H1 (cell line): Measurements from ENCODE around the gene STEAP3. TPM values are rescaled to one million over a fixed set of nuclear protein-coding genes. Genes with fewer than 3 reads are reported as not detected.

Experiments
- BACH1 ChIP-seq: IDR thresholded peaks from 2 replicates; pipeline ENCODE4 v1.6.1; 2012; ENCODE audit warnings: low read length, improper control_type of control experiment
- BRCA1 ChIP-seq: IDR thresholded peaks from 2 replicates; pipeline ENCODE4 v1.6.1; 2012; ENCODE audit warnings: low read depth, low read length, improper control_type of control experiment
- CEBPB ChIP-seq: IDR thresholded peaks from 2 replicates; pipeline ENCODE4 v1.6.1; 2012; ENCODE audit warnings: low read depth, low read length
- CHD1 ChIP-seq: IDR thresholded peaks from 2 replicates; pipeline ENCODE4 v1.6.1; 2012; ENCODE audit warnings: low read depth, low read length, improper control_type of control experiment
- EGR1 ChIP-seq: IDR thresholded peaks from 2 replicates; pipeline ENCODE4 v1.6.1; 2011; ENCODE audit warnings: low read depth, low read length, borderline replicate concordance
- EP300 ChIP-seq, 2 experiments: IDR thresholded peaks; 1 replicate in 1 of 2; 2 replicates in 1 of 2; pipeline ENCODE4 v1.6.1; 2011 to 2012; ENCODE audit warnings: low read depth in 2 of 2, low read length in 2 of 2, mild to moderate bottlenecking in 2 of 2, borderline replicate concordance in 1 of 2, inconsistent platforms in 1 of 2, moderate library complexity in 1 of 2
- EZH2 ChIP-seq: fragments of 200-600 bp; sonication (generic); IDR thresholded peaks from 2 replicates; pipeline ENCODE4 v1.7.1; 2012; ENCODE audit warnings: low read depth, mild to moderate bottlenecking, moderate library complexity, low read length, inconsistent platforms; ENCODE audit not compliant: severe bottlenecking
- HDAC2 ChIP-seq, 2 experiments: fragments of 300-600 bp in 1 of 2; sonication (generic) in 1 of 2; IDR thresholded peaks; 2 replicates each; pipeline ENCODE4 v1.6.1; 2011 to 2012; ENCODE audit warnings: low read depth in 2 of 2, low read length in 2 of 2, mild to moderate bottlenecking in 2 of 2, moderate library complexity in 2 of 2, borderline replicate concordance in 1 of 2, inconsistent platforms in 1 of 2
- KDM1A ChIP-seq: fragments of 200-600, 300-600 bp; sonication (generic); IDR thresholded peaks from 2 replicates; pipeline ENCODE4 v1.7.1; 2016; ENCODE audit warnings: mild to moderate bottlenecking, low read length, borderline replicate concordance
- NRF1 ChIP-seq: IDR thresholded peaks from 2 replicates; pipeline ENCODE4 v1.6.1; 2011; ENCODE audit warnings: mild to moderate bottlenecking, low read depth, low read length, improper control_type of control experiment
- POLR2AphosphoS5 ChIP-seq: IDR thresholded peaks from 2 replicates; pipeline ENCODE4 v1.6.1; 2011; ENCODE audit warnings: low read depth, low read length
- RNF2 ChIP-seq: fragments of 200-900, 300-1000 bp; sonication (generic); IDR thresholded peaks from 2 replicates; pipeline ENCODE4 v1.7.1; 2016; ENCODE audit warnings: borderline replicate concordance, low read depth, mild to moderate bottlenecking, antibody characterized with exemption, low read length; ENCODE audit not compliant: poor library complexity, severe bottlenecking; ENCODE audit errors: missing control alignments
- RXRA ChIP-seq: IDR thresholded peaks from 2 replicates; pipeline ENCODE4 v1.6.1; 2011; ENCODE audit warnings: low read depth, mild to moderate bottlenecking, low read length, moderate library complexity; ENCODE audit not compliant: insufficient read depth
- SAP30 ChIP-seq: fragments of 300-600 bp; sonication (generic); IDR thresholded peaks from 2 replicates; pipeline ENCODE4 v1.7.1; 2012; ENCODE audit warnings: low read length, moderate library complexity, mild to moderate bottlenecking, inconsistent platforms; ENCODE audit not compliant: insufficient read depth, insufficient replicate concordance
- SIN3A ChIP-seq, 2 experiments: IDR thresholded peaks in 1 of 2; conservative IDR thresholded peaks in 1 of 2; 2 replicates each; pipeline ENCODE4 v1.6.1; 2011 to 2012; ENCODE audit warnings: low read length in 2 of 2, improper control_type of control experiment in 1 of 2, low read depth in 1 of 2, mild to moderate bottlenecking in 1 of 2
- SP1 ChIP-seq: IDR thresholded peaks from 2 replicates; pipeline ENCODE4 v1.6.1; 2011; ENCODE audit warnings: low read depth, low read length
- TEAD4 ChIP-seq: IDR thresholded peaks from 2 replicates; pipeline ENCODE4 v1.6.1; 2012; ENCODE audit warnings: low read depth, low read length, inconsistent platforms, mixed read lengths
- YY1 ChIP-seq: IDR thresholded peaks from 2 replicates; pipeline ENCODE4 v1.6.1; 2011; ENCODE audit warnings: low read depth, mild to moderate bottlenecking, low read length
- polyA plus RNA-seq, 7 experiments: library from polyadenylated mRNA; depleted of rRNA in 3 of 7; stranded (reverse) in 5 of 7; unstranded in 2 of 7; fragments of >200 nt in 5 of 7; fragments of 200-250 nt in 2 of 7; gene quantifications; 1 replicate in 5 of 7; 2 replicates in 1 of 7; 4 replicates in 1 of 7; pipeline versions ENCODE4 v1.2.1 to v1.2.3, GENCODE V29; 2011 to 2013; ENCODE audit warnings: missing spikeins in 2 of 7, mixed read lengths in 2 of 7
- total RNA-seq: library from RNA; stranded (reverse); fragmentation: NEBNext Ultra II Directional; extraction: Animal tissue kit (Norgen Biotek cat#: 25700); gene quantifications from 2 replicates; pipeline ENCODE4 v1.2.1, GENCODE V29; 2021
- TF ChIP-seq, protein P1 (sequence below): IDR thresholded peaks from 2 replicates; pipeline ENCODE4 v1.6.1; 2012; ENCODE audit warnings: inconsistent platforms
- TF ChIP-seq, protein P2 (sequence below): IDR thresholded peaks from 2 replicates; pipeline ENCODE4 v1.6.1; 2011; ENCODE audit warnings: low read length, improper control_type of control experiment

The STEAP3 gene
- total and polyA plus RNA-seq, 2 of the 8 experiments (the other 6 are each of a cell fraction or from before 2014, with no cell fraction given) = 21.7 to 27.9 TPM

DNA sequence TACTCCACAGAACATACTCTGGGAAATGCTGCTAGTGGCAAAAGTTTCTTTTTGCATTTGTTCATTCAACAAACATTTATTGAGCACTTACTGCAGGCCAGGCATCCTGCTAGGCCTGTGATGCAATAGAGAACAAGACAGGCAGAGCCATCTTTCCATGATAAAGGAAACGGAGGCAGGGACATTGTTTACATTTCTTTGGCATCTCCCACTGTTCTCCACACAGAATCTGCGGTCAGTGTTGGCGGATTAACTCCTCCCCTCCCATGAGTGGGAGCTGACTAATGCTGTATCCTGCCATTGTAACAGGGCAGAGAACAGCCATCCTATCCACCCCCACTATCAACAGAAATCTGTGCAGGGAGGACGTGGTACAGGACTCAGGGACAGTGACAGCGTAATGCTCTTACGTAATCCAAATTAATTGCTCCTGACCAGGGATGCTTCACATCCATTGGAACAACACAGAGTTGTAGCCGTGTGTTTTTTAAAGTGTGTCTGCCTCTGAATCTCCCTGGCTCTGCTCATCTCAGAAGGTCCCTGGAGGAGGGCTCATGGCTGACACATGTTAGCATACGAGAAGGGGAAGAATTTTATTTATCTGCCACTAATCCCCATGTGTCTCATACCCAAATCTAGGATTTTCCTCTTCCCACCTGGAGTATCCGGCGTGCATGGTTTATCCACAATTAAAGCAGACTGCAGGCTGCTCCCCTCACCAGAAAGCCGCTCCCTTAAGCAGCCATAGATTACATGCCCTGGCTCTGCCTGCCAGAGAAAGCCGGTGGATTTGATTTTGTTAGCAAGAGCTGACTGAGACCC, 32.3 kb downstream of the STEAP3 start (continued):
- TF ChIP-seq SIN3A (conservative IDR thresholded peaks at IDR 0.05 in 1 of 2, IDR thresholded peaks at IDR 0.05 in 1 of 2; ENCODE audit: low read depth in 1 of 2, low read length in 2 of 2) = 0 out of 4 replicates have a peak, but pooled peaks of 1 of the 2 experiments have one; percentile 41
- TF ChIP-seq POLR2AphosphoS5 = no peak
- TF ChIP-seq SAP30 = peak; percentile 43
- TF ChIP-seq, protein P1, sequence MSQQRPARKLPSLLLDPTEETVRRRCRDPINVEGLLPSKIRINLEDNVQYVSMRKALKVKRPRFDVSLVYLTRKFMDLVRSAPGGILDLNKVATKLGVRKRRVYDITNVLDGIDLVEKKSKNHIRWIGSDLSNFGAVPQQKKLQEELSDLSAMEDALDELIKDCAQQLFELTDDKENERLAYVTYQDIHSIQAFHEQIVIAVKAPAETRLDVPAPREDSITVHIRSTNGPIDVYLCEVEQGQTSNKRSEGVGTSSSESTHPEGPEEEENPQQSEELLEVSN = no peak
- TF ChIP-seq EGR1 = no peak
- no peak for TF ChIP-seq RXRA
- 0 out of 2 replicates have a peak, but pooled peaks have one; percentile 71 for TF ChIP-seq KDM1A
- peak; percentile 83 for TF ChIP-seq BACH1
- TF ChIP-seq NRF1 = no peak
- no peak for TF ChIP-seq BRCA1
- no peak for TF ChIP-seq EZH2
- TF ChIP-seq YY1 = no peak
- TF ChIP-seq TEAD4 = peak; percentile 71
- TF ChIP-seq CEBPB = peak; percentile 99
- TF ChIP-seq CHD1 = no peak
- peak; percentile 11; the same call in 1 of the 2 replicates for TF ChIP-seq SP1
- TF ChIP-seq, protein P2, sequence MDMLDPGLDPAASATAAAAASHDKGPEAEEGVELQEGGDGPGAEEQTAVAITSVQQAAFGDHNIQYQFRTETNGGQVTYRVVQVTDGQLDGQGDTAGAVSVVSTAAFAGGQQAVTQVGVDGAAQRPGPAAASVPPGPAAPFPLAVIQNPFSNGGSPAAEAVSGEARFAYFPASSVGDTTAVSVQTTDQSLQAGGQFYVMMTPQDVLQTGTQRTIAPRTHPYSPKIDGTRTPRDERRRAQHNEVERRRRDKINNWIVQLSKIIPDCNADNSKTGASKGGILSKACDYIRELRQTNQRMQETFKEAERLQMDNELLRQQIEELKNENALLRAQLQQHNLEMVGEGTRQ = no peak
- TF ChIP-seq RNF2 = no peak
- peak in 1 of 2 experiments; percentile 52; a peak in 1 of 3 replicates for TF ChIP-seq EP300 (IDR thresholded peaks at IDR 0.05; ENCODE audit: borderline replicate concordance in 1 of 2, low read depth in 2 of 2, low read length in 2 of 2)
- TF ChIP-seq HDAC2 (IDR thresholded peaks at IDR 0.05; ENCODE audit: borderline replicate concordance in 1 of 2, low read depth in 2 of 2, low read length in 2 of 2) = peak; percentile 76 to 79; a peak in 1 of 4 replicates
